T-cell (primary cell): ENCODE measurements around the gene CTPS1. TPM values are rescaled to one million over a fixed set of nuclear protein-coding genes. Genes with fewer than 3 reads are reported as not detected.

ENCODE experiments used
- ATAC-seq, 4 experiments: fragments of 200-7000 bp in 3 of 4; fragments of 150-1000 bp in 1 of 4; cut with Tn5 transposase; replicated peaks in 1 of 4; 1 replicate in 3 of 4; 2 replicates in 1 of 4; pipeline ENCODE4 v1.10.0; 2021; ENCODE audit warnings: moderate library complexity in 3 of 4, mild to moderate bottlenecking in 2 of 4, moderate number of reproducible peaks in 1 of 4
- CTCF ChIA-PET, 2 donors: fragments of 300-600 bp; sonication (Branson Sonifier 250); formaldehyde crosslinking; loops; one replicate each; lab custom pipeline; 2022; ENCODE audit warnings: antibody characterized with exemption in 2 of 2; lab: Charles Lee
- POLR2A ChIA-PET, 2 donors: fragments of 300-600 bp; sonication (Branson Sonifier 250); formaldehyde crosslinking; loops; one replicate each; lab custom pipeline; 2022; ENCODE audit warnings: antibody characterized with exemption in 2 of 2; lab: Charles Lee
- DNase-seq, 35 experiments: peaks; one replicate each; pipeline versions ENCODE4 v3.0.0 to v3.0.0-alpha.2; 2013 to 2023
- H3K27ac ChIP-seq: one replicate; pipeline ENCODE4 v1.5.1; 2013; ENCODE audit warnings: low read length
- H3K27me3 ChIP-seq, 2 experiments: replicated peaks in 1 of 2; 1 replicate in 1 of 2; 2 replicates in 1 of 2; pipeline versions ENCODE4 v1.6.1 to v1.7.0; 2013; ENCODE audit warnings: low read length in 1 of 2, mixed read lengths in 1 of 2; ENCODE audit not compliant: control insufficient read depth in 2 of 2, insufficient read depth in 2 of 2; ENCODE audit errors: extremely low read depth in 1 of 2
- H3K36me3 ChIP-seq, 2 donors: 1 replicate in 1 of 2; 2 replicates in 1 of 2; pipeline versions ENCODE4 v1.6.1 to v1.7.0; 2013; ENCODE audit warnings: low read length in 1 of 2; ENCODE audit not compliant: control insufficient read depth in 2 of 2, insufficient read depth in 1 of 2; ENCODE audit errors: extremely low read depth in 1 of 2
- H3K4me1 ChIP-seq, 2 experiments: 1 replicate in 1 of 2; 2 replicates in 1 of 2; pipeline versions ENCODE4 v1.6.1 to v1.7.0; 2013; ENCODE audit warnings: low read length in 2 of 2, mixed read lengths in 1 of 2; ENCODE audit not compliant: insufficient read depth in 2 of 2, control insufficient read depth in 1 of 2; ENCODE audit errors: extremely low read depth in 1 of 2
- H3K4me3 ChIP-seq, 2 donors: 1 replicate in 1 of 2; 2 replicates in 1 of 2; pipeline versions ENCODE4 v1.5.1 to v1.7.0; 2013; ENCODE audit warnings: mild to moderate bottlenecking in 2 of 2, low read length in 1 of 2, moderate library complexity in 1 of 2; ENCODE audit not compliant: control insufficient read depth in 1 of 2; ENCODE audit errors: extremely low read depth in 1 of 2
- H3K9me3 ChIP-seq: 2 replicates; pipeline ENCODE4 v1.7.0; 2013
- H3K27ac Mint-ChIP-seq, 2 donors: one replicate each; pipeline ENCODE4 v1.8.0; 2020 to 2021; ENCODE audit warnings: mild to moderate bottlenecking in 2 of 2, mixed read lengths in 2 of 2
- H3K27me3 Mint-ChIP-seq, 2 donors: one replicate each; pipeline ENCODE4 v1.8.0; 2021 to 2022; ENCODE audit warnings: mixed read lengths in 2 of 2
- H3K36me3 Mint-ChIP-seq: one replicate; pipeline ENCODE4 v1.8.0; 2021; ENCODE audit warnings: mixed read lengths
- H3K4me1 Mint-ChIP-seq, 3 donors: one replicate each; pipeline ENCODE4 v1.8.0; 2020 to 2022; ENCODE audit warnings: mixed read lengths in 3 of 3, mild to moderate bottlenecking in 1 of 3
- H3K4me3 Mint-ChIP-seq, 3 donors: one replicate each; pipeline ENCODE4 v1.8.0; 2020 to 2022; ENCODE audit warnings: mild to moderate bottlenecking in 3 of 3, mixed read lengths in 3 of 3, moderate library complexity in 3 of 3
- H3K9me3 Mint-ChIP-seq, 3 donors: one replicate each; pipeline ENCODE4 v1.8.0; 2020 to 2022; ENCODE audit warnings: mixed read lengths in 3 of 3
- WGBS: methylation state at CpG from one replicate; pipeline ENCODE4 v1.1.5; 2013; ENCODE audit warnings: missing lambda C conversion rate; ENCODE audit not compliant: insufficient coverage; 5-methylcytosine and 5-hydroxymethylcytosine counted together
- total RNA-seq, 35 experiments: library from RNA in 6 of 35; stranded (reverse) in 6 of 35; fragments of 120-200 nt in 1 of 35; gene quantifications; one replicate each; pipeline versions ENCODE4 v1.2.1 to v1.2.4 and lab custom pipeline; 2013 to 2026

The CTPS1 gene
- total RNA-seq, 5 donors from 2014 or later (not counting 1 experiment from before 2014, with no cell fraction given) = 26.0 to 57.2 (median 29.1) TPM

DNA sequence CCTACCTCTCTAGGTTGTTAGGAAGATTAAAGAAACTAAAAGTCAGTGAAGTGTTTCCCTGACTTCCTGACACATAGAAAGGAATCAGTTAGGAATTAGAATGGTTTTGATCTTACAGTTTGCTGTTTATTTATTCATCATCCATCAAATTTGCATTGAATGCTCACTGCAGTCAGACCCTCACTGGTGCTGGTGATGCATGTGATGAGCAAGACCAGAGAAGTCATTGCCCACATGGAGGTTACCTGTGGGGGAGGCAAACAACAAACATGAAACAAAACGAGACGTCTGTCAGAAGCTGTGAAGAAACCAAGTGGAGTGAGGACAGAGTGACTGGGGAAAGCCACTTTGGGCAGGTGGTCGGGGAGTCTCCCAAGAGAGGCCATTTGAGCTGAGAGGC, 6.4 kb downstream of the CTPS1 start:
- H3K9me3 Mint-ChIP-seq = no peaks in the 10 kb centered on the region
- peaks cover 2 to 9% of the 10 kb centered on the region in 2 experiments for H3K4me1 ChIP-seq
- H3K4me3 Mint-ChIP-seq = no peak overlapping the region
- ChIA-PET CTCF (no interaction called here), POLR2A (no interaction called here)
- H3K4me3 ChIP-seq = no peak overlapping the region
- H3K36me3 ChIP-seq = peaks cover 0 to 67% of the 10 kb centered on the region in 2 donors
- peaks cover 12 to 24% (median 19%) of the 10 kb centered on the region in 3 donors for H3K4me1 Mint-ChIP-seq
- H3K27me3 Mint-ChIP-seq = no peaks in the 10 kb centered on the region
- no peak overlapping the region for H3K27ac ChIP-seq
- no peak overlapping the region for H3K27ac Mint-ChIP-seq
- ATAC-seq (no peak), DNase-seq (no peak)
- H3K9me3 ChIP-seq = no peaks in the 10 kb centered on the region
- H3K27me3 ChIP-seq = no peaks in the 10 kb centered on the region
- WGBS = 71% methylated on average over 3 of the region's 3 CpGs
- H3K36me3 Mint-ChIP-seq = peaks cover 71% of the 10 kb centered on the region

GRCh38 chr1:40986328-40986783, 6.9 kb downstream of the CTPS1 start:
- H3K4me3 Mint-ChIP-seq = no peak overlapping the region
- peaks cover 0 to 67% of the 10 kb centered on the region in 2 donors for H3K36me3 ChIP-seq
- ChIA-PET CTCF (interaction anchor here in 1 of 2 donors (1.0 to 1.1 kb wide), 2 partner anchors 11 to 18 kb away, joined by 3 to 4 read pairs; no protein-coding TSS in a partner anchor), POLR2A (interaction anchor here in 1 of 2 donors (0.7 kb wide), 1 partner anchor 81 kb away, joined by 8 read pairs; no protein-coding TSS in a partner anchor)
- no peaks in the 10 kb centered on the region for H3K27me3 ChIP-seq
- no peak overlapping the region for H3K27ac Mint-ChIP-seq
- peaks cover 0 to 6% of the 10 kb centered on the region in 2 experiments for H3K4me1 ChIP-seq
- H3K27ac ChIP-seq = no peak overlapping the region
- H3K36me3 Mint-ChIP-seq = peaks cover 75% of the 10 kb centered on the region
- H3K4me3 ChIP-seq = no peak overlapping the region
- no peaks in the 10 kb centered on the region for H3K27me3 Mint-ChIP-seq
- H3K9me3 Mint-ChIP-seq = no peaks in the 10 kb centered on the region
- H3K9me3 ChIP-seq = no peaks in the 10 kb centered on the region
- peaks cover 7 to 19% (median 15%) of the 10 kb centered on the region in 3 donors for H3K4me1 Mint-ChIP-seq
- ATAC-seq (no peak), DNase-seq (no peak)
- WGBS = 97% methylated on average over 9 of the region's 10 CpGs

GRCh38 chr1:40986956-40987355, 7.5 kb downstream of the CTPS1 start:
- ATAC-seq (no peak), DNase-seq (no peak)
- H3K27ac Mint-ChIP-seq = no peak overlapping the region
- H3K27ac ChIP-seq = no peak overlapping the region
- no peaks in the 10 kb centered on the region for H3K9me3 ChIP-seq
- peaks cover 0 to 2% of the 10 kb centered on the region in 2 experiments for H3K4me1 ChIP-seq
- H3K36me3 ChIP-seq = peaks cover 4 to 72% of the 10 kb centered on the region in 2 donors
- H3K4me3 ChIP-seq = no peak overlapping the region
- no peak overlapping the region for H3K4me3 Mint-ChIP-seq
- CTCF ChIA-PET = interaction anchor here in 1 of 2 donors (1.0 to 1.1 kb wide), 2 partner anchors 10 to 17 kb away, joined by 3 to 4 read pairs; no protein-coding TSS in a partner anchor
- WGBS = 100% methylated on average over 2 of the region's 3 CpGs
- peaks cover 4 to 15% (median 9%) of the 10 kb centered on the region in 3 donors for H3K4me1 Mint-ChIP-seq
- no peaks in the 10 kb centered on the region for H3K27me3 Mint-ChIP-seq
- H3K36me3 Mint-ChIP-seq = peaks cover 81% of the 10 kb centered on the region
- POLR2A ChIA-PET = interaction anchor here in 1 of 2 donors (0.7 kb wide), 1 partner anchor 81 kb away, joined by 8 read pairs; no protein-coding TSS in a partner anchor
- H3K9me3 Mint-ChIP-seq = no peaks in the 10 kb centered on the region
- H3K27me3 ChIP-seq = no peaks in the 10 kb centered on the region

- no peak overlapping the region for H3K27ac ChIP-seq
- Mint-ChIP-seq H3K27ac (no peak overlapping the region), H3K4me1 (peaks cover 0 to 7% (median 3%) of the 10 kb centered on the region in 3 donors), H3K9me3 (no peaks in the 10 kb centered on the region), H3K27me3 (no peaks in the 10 kb centered on the region), H3K36me3 (peaks cover 86% of the 10 kb centered on the region), H3K4me3 (no peak overlapping the region)
- CTCF ChIA-PET = no interaction called here
- peaks cover 7 to 77% of the 10 kb centered on the region in 2 donors for H3K36me3 ChIP-seq
- H3K4me3 ChIP-seq = no peak overlapping the region
- 98% methylated on average over 5 of the region's 9 CpGs for WGBS
- no peak for ATAC-seq
- H3K27me3 ChIP-seq = no peaks in the 10 kb centered on the region
- H3K9me3 ChIP-seq = no peaks in the 10 kb centered on the region
- POLR2A ChIA-PET = no interaction called here
- no peaks in the 10 kb centered on the region for H3K4me1 ChIP-seq
- no peak for DNase-seq
These were observed 8.2 kb downstream of the CTPS1 start for GRCh38 chr1:40987439-40988276.

DNA sequence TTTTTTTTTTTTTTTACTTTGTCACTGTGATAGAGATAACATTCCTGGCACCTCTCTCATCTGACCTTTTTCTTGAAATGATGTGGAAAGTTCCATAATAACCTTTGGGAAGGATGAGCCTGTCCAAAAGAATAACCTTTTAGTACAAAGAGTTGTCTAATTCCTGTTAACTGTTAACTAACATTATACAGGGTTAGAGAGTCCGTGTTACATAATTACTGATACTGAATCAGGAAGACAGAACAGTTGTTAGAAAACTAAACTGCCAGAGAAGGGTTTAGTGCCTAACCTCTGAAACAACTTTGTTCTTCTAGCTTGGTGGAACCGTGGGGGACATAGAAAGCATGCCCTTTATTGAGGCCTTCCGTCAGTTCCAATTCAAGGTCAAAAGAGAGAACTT, 8.8 kb downstream of the CTPS1 start:
- CTCF ChIA-PET = no interaction called here
- Histone ChIP-seq H3K27ac (no peak overlapping the region), H3K4me3 (no peak overlapping the region), H3K36me3 (peaks cover 7 to 81% of the 10 kb centered on the region in 2 donors), H3K27me3 (no peaks in the 10 kb centered on the region), H3K9me3 (no peaks in the 10 kb centered on the region), H3K4me1 (no peaks in the 10 kb centered on the region)
- no peaks in the 10 kb centered on the region for H3K9me3 Mint-ChIP-seq
- peaks cover 84% of the 10 kb centered on the region for H3K36me3 Mint-ChIP-seq
- POLR2A ChIA-PET = no interaction called here
- H3K27me3 Mint-ChIP-seq = no peaks in the 10 kb centered on the region
- H3K4me3 Mint-ChIP-seq = no peak overlapping the region
- DNase-seq = no peak
- peak overlapping the region in 1 of 2 donors; percentile 2 for H3K27ac Mint-ChIP-seq
- WGBS = no CpG with 5 or more reads among the region's 3 CpGs
- H3K4me1 Mint-ChIP-seq = peaks cover 0 to 5% (median 1%) of the 10 kb centered on the region in 3 donors
- no peak for ATAC-seq

- H3K27ac Mint-ChIP-seq = no peak overlapping the region
- no peak overlapping the region for H3K4me3 Mint-ChIP-seq
- ATAC-seq (no peak), DNase-seq (no peak)
- peaks cover 0 to 1% (median 0%) of the 10 kb centered on the region in 3 donors for H3K4me1 Mint-ChIP-seq
- ChIA-PET POLR2A (no interaction called here), CTCF (no interaction called here)
- Histone ChIP-seq H3K27ac (no peak overlapping the region), H3K4me1 (no peaks in the 10 kb centered on the region), H3K27me3 (no peaks in the 10 kb centered on the region), H3K4me3 (no peak overlapping the region), H3K36me3 (peaks cover 7 to 81% of the 10 kb centered on the region in 2 donors), H3K9me3 (no peaks in the 10 kb centered on the region)
- WGBS = no CpG with 5 or more reads among the region's 5 CpGs
- H3K27me3 Mint-ChIP-seq = no peaks in the 10 kb centered on the region
- H3K9me3 Mint-ChIP-seq = no peaks in the 10 kb centered on the region
- peaks cover 81% of the 10 kb centered on the region for H3K36me3 Mint-ChIP-seq
These were observed 9.6 kb downstream of the CTPS1 start for GRCh38 chr1:40989066-40989465.
